CD4-positive, alpha-beta T cell treated with Interleukin-4 for 1 hour (primary cell): ENCODE results near the gene STARD3NL.
A peak's percentile ranks its signal among the peaks of the same experiment; 100 is the strongest.
"Not testable (repeated sequence)": the region's sequence is repeated elsewhere in the genome, so short reads cannot be mapped to it uniquely, and the experiment has no call there.

ENCODE experiments used
- DNase-seq, 2 donors: peaks; one replicate each; pipeline ENCODE4 v3.0.0-alpha.2; 2020 to 2022

Gene STARD3NL

GRCh38 chr7:38224392-38224791, 46.3 kb downstream of the STARD3NL start:
- no peak for DNase-seq

DNA sequence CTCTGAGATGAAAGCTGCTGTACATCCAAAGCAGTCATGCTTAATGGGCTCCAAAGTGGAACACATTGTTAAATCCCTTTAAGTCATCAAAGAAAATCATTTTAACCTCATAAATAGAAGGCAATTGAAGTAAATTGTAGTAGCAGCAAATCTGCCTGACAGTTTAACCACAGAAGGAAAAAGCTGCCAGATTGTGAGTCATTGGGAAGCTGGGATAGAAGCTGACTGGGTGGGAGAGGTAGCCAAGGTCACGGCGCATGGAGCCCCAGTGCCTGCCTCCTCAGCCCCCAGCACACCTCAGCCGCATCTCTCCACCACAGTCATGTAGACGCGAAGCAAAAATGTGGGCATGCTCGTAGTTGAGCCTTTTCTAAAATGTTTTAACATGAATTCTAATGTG, 51.3 kb downstream of the STARD3NL start:
- DNase-seq = no peak

- no peak for DNase-seq
Observed at GRCh38 chr7:38229884-38230642, 52.0 kb downstream of the STARD3NL start.

DNA sequence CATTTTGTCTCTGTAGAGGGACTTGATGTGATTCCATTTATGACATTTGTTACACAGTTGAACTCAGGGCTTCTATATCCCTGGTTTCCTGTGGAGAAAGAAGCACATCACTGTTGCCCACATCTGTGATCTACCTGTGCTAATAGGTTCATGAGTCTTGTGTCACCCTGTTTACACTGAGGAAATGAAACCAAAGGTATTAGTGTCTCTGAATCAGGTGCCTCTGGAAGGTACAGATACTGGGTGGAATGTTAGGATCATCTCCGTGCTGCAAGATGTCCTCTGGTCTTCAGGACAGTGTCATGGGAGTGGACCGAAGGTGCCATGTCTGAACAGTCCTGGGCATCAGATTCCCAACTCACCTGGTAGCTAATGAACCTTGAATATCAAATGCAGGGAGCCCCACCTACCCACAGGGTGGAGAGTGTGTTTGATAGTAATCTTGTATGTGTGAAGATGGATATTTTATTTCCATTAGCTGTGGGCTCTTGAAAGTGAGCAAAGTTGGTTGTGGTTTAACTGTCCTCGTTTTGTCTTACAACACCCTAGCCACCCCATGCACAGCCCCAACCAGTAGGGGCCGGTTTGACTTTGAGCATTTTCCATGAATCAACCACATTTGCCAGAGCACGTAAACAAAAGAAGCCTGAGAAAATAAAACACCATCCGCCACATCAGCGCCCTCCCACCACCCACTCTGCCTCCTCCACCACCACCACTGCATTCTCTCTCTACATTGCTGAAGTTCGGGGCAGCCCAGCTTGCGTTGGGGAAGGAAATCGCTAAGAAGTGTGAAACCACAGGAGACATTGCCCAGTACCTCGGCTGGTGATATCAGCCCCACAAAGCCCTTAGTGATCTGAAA, 54.7 kb downstream of the STARD3NL start:
- DNase-seq = peak; percentile 86 to 89

DNA sequence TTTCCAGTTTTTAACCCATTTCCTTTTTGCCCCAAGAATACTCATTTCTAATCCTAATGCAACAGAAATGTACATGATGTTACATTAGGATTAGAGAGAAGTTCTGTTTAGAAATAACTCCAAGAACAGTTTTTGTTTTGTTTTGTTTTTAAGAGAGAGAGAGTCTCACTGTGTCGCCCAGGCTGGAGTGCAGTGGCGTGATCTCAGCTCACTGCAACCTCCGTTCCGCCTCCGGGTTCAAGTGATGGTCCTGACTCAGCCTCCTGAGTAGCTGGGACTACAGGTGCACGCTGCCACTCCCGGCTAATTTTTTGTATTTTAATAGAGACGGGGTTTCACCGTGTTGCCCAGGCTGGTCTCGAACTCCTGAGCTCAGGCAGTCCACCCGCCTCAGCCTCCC, 56.7 kb downstream of the STARD3NL start:
- not testable (repeated sequence) for DNase-seq

DNA sequence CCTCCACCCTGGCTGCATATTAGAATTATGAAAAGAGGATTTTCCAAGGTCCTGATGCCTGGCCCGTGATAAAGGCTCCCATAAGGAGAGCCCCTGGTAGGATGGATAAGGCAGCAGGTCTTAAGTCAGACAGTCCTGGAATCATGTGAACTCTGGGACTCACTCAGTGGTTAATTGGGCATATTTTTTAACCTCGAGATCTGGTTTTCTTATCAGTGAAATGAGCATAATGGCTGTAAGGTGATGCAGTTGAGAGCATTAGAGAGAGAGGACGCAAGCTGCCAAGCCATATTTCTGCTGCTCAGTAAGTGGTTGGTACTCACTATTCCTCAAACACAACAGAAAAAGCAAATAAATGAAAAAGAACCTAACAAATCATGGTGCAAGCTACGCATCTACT, 57.6 kb downstream of the STARD3NL start:
- no peak for DNase-seq

GRCh38 chr7:38239129-38239528, 61.1 kb downstream of the STARD3NL start:
- not testable (repeated sequence) for DNase-seq

DNA sequence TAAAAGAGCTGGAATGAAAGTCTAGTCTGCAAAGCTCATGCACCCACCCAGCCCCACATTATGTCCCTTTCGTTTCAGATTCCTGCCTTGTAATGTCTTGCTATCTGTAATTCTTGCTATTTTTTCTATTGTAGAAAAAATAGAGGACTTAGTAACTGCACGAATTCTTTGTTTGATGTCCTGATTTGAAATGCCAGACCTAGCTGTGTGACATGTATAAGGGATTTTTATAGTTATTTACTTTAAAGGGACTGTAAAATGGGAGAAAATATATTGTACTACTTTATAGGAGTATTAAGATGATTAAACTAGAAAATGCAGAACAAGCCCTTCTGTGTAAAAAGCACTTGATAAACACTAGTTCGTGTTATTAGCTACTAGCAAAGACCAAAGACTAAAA, 63.0 kb downstream of the STARD3NL start:
- no peak for DNase-seq

- DNase-seq = peak; percentile 46 to 59
Observed at GRCh38 chr7:38242814-38243213, 64.8 kb downstream of the STARD3NL start.

- DNase-seq = not testable (repeated sequence)
Observed at GRCh38 chr7:38243345-38243744, 65.3 kb downstream of the STARD3NL start.

DNA sequence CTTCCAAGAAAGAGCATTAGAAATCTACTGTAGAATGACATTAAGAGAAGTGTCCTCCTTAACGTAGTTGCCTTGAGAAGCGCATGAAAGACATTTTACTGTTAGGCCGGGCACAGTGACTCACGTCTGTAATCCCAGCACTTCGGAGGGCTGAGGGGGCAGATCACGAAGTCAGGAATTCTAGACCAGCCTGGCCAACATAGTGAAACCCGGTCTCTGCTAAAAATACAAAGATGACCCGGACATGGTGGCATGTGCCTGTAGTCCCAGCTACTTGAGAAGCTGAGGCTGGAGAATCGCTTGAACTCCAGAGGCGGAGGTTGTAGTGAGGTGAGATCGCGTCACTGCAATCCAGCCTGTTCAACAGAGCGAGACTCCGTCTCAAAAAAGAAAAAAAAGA, 66.5 kb downstream of the STARD3NL start:
- DNase-seq = no peak

- peak; percentile 38 to 44 for DNase-seq
Observed at GRCh38 chr7:38245409-38245977, 67.4 kb downstream of the STARD3NL start.

- no peak for DNase-seq
Observed at GRCh38 chr7:38248069-38248567, 70.1 kb downstream of the STARD3NL start.

DNA sequence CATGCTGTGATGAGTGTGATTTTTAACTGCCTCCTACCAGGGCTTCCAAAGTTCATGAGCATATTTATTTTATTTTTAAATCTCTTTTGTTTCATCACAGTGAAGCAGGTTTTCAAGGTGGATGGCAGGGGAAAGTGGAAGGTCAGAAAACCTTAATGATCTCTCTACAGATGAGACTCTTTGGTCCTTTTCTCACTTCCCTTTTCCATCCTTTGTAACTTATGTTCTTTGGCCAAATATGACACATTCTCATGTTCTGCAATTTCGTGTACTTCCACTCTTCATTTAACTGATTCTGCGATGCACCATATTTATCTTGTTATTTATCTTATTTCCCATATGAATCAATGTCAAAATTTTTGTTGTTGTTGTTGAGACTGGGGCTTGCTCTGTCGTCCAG, 71.8 kb downstream of the STARD3NL start:
- not testable (repeated sequence) for DNase-seq

DNA sequence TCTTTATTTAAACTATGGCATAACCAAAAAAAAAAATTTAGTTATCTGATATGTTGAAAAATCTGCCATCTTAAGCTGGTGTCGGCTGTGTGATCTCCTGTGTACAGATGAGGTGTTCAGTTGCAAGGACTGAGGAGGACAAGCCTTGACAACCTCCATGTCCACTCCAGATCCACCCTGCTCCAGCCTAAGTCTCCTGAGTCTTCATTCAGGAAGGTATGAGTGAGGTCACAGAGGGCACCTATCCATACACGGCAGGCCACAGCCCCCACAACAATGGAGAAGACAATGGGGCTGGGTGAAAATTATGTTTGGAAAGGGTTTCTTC, 79.3 kb downstream of the STARD3NL start:
- DNase-seq = no peak

DNA sequence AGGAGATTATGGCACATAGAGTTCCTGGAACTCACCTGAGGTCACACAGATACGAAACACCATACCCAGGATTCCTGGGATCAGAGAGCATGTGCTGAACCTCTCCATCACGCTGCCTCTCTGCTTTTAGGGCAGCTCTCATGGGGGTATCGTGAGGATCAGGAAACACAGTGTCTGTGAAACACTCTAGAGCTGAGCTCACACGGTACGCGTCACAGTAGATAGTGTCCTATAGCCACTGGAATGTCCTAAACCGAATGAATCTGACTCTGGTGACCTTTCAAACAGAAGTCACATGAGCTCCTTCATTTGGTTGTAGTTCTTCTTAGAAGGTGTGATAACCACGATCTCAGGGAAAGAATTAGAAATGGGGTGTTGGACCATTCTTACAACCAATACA, 81.1 kb downstream of the STARD3NL start:
- not testable (repeated sequence) for DNase-seq

GRCh38 chr7:38261601-38262000, 83.6 kb downstream of the STARD3NL start:
- DNase-seq = not testable (repeated sequence)

DNA sequence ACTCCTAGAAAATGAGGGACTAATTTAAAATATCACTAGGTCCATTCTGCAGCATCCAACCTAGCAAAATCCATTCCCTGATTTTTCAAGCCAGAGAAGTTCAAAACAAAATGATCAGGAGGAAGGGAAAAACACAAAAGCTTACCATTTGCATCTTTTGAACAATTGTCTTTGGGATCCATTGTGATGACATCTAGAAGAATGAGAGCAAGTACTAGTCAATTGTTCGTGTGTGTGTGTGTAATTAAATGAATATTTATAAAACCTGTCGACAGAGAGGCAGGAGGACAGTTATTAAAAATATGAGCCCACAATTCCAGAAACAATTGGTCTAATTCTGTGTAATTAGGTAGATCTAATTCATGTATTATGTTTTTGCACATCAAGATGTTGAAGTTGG, 84.0 kb downstream of the STARD3NL start:
- DNase-seq = not testable (repeated sequence)

DNA sequence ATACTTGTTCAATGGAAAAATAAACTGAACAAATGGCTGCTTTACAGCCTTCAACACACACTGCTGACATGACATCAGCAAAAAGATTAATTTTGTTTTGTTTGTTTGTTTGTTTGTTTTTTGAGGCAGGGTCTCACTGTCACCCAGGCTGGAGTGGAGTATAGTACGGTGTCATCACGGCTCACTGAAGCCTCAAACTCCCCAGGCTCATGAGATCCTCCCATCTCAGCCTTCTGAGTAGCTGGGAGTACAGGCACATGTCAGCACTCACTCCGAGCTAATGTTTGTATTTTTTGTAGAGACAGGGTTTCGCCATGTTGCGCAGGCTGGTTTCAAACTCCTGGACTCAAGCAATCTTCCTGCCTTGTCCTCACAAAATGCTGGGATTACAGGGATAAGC, 84.5 kb downstream of the STARD3NL start:
- no peak for DNase-seq

- DNase-seq = not testable (repeated sequence)
Observed at GRCh38 chr7:38263274-38263673, 85.2 kb downstream of the STARD3NL start.

- DNase-seq = not testable (repeated sequence)
Observed at GRCh38 chr7:38264602-38265001, 86.6 kb downstream of the STARD3NL start.

- not testable (repeated sequence) for DNase-seq
Observed at GRCh38 chr7:38265958-38266357, 87.9 kb downstream of the STARD3NL start.

DNA sequence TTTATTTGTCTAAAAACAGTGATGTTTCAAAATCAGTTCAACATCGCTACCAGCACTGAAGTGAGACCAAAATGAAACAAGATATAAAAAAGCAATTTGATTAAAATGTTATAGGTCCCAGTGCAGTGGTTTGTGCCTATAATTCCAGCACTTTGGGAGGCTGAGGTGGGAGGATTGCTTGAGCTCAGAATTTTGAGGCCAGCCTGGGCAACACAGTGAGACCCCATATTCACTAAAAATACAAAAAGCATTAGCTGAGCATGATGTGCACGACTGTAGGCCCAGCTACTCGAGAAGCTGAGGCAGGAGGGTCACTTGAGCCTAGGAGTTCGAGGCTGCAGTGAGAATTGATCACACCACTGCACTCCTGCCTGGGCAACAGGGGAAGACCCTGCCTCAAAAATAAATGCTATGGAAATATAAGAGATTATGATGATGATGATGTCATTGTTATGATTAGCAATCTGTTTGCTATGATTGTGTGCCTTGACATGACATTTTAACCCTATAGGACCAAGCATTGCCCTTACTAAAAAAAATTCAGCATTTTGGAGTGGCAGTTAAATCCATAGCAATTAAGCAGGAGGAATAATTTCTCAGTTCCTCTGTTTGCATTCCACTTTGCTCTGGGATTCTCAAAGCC, 91.8 kb downstream of the STARD3NL start:
- DNase-seq = not testable (repeated sequence)
